Neuronal stem cell (in vitro differentiated cells): ENCODE measurements around the gene RECK. TPM values are rescaled to one million over a fixed set of nuclear protein-coding genes. Genes with fewer than 3 reads are reported as not detected.
"Not testable (repeated sequence)": the region's sequence is repeated elsewhere in the genome, so short reads cannot be mapped to it uniquely, and the experiment has no call there.

Source experiments
- DNase-seq: peaks from one replicate; pipeline ENCODE4 v3.0.0-alpha.2; 2013; ENCODE audit warnings: low spot score
- H2AFZ ChIP-seq: one replicate; pipeline ENCODE4 v1.6.1; 2013; ENCODE audit warnings: mild to moderate bottlenecking, low read length, inconsistent platforms
- H2AK5ac ChIP-seq: 2 replicates; pipeline ENCODE4 v1.6.1; 2013; ENCODE audit warnings: low read depth, mild to moderate bottlenecking, inconsistent platforms, low read length, moderate library complexity, mixed read lengths
- H2BK120ac ChIP-seq: 2 replicates; pipeline ENCODE4 v1.6.1; 2013; ENCODE audit warnings: low read depth, mild to moderate bottlenecking, inconsistent platforms, low read length, moderate library complexity, mixed read lengths
- H2BK12ac ChIP-seq: one replicate; pipeline ENCODE4 v1.6.1; 2013; ENCODE audit warnings: low read length, inconsistent platforms
- H2BK15ac ChIP-seq: 2 replicates; pipeline ENCODE4 v1.6.1; 2013; ENCODE audit warnings: mild to moderate bottlenecking, low read length, inconsistent platforms, mixed read lengths
- H2BK5ac ChIP-seq: one replicate; pipeline ENCODE4 v1.6.1; 2013; ENCODE audit warnings: inconsistent platforms, mild to moderate bottlenecking, low read length, moderate library complexity
- H3K14ac ChIP-seq: one replicate; pipeline ENCODE4 v1.6.1; 2013; ENCODE audit warnings: low read length, inconsistent platforms
- H3K18ac ChIP-seq: 2 replicates; pipeline ENCODE4 v1.6.1; 2013; ENCODE audit warnings: low read length, inconsistent platforms
- H3K23ac ChIP-seq: 2 replicates; pipeline ENCODE4 v1.6.1; 2013; ENCODE audit warnings: low read depth, mild to moderate bottlenecking, mixed read lengths, low read length, inconsistent platforms; ENCODE audit not compliant: poor library complexity
- H3K27ac ChIP-seq: replicated peaks from 3 replicates; pipeline ENCODE4 v1.5.1; 2013; ENCODE audit warnings: low read length, inconsistent platforms
- H3K27me3 ChIP-seq, 3 experiments: 2 replicates each; pipeline ENCODE4 v1.6.1; 2013; ENCODE audit warnings: low read length in 3 of 3, mild to moderate bottlenecking in 2 of 3, inconsistent platforms in 1 of 3, low read depth in 1 of 3, mixed read lengths in 1 of 3, moderate library complexity in 1 of 3; ENCODE audit not compliant: control insufficient read depth in 3 of 3, insufficient read depth in 3 of 3
- H3K36me3 ChIP-seq, 2 donors: replicated peaks in 1 of 2; 2 replicates each; pipeline ENCODE4 v1.6.1; 2013; ENCODE audit warnings: low read length in 2 of 2; ENCODE audit not compliant: control insufficient read depth in 2 of 2, insufficient read depth in 2 of 2
- H3K4ac ChIP-seq: 2 replicates; pipeline ENCODE4 v1.6.1; 2013; ENCODE audit warnings: inconsistent platforms, mild to moderate bottlenecking, low read length, moderate library complexity
- H3K4me1 ChIP-seq, 2 donors: 1 replicate in 1 of 2; 2 replicates in 1 of 2; pipeline ENCODE4 v1.6.1; 2013; ENCODE audit warnings: low read length in 2 of 2, low read depth in 1 of 2; ENCODE audit not compliant: control insufficient read depth in 2 of 2, insufficient read depth in 1 of 2
- H3K4me2 ChIP-seq: one replicate; pipeline ENCODE4 v1.6.1; 2013; ENCODE audit warnings: mild to moderate bottlenecking, low read length, inconsistent platforms; ENCODE audit not compliant: insufficient read depth, poor library complexity, severe bottlenecking
- H3K4me3 ChIP-seq, 2 donors: 2 replicates each; pipeline ENCODE4 v1.5.1; 2013; ENCODE audit warnings: low read length in 2 of 2, mild to moderate bottlenecking in 2 of 2, inconsistent platforms in 1 of 2, moderate library complexity in 1 of 2
- H3K79me1 ChIP-seq: one replicate; pipeline ENCODE4 v1.6.1; 2013; ENCODE audit warnings: low read depth, mild to moderate bottlenecking, inconsistent platforms, low read length, moderate library complexity
- H3K9ac ChIP-seq: one replicate; pipeline ENCODE4 v1.6.1; 2013; ENCODE audit warnings: mild to moderate bottlenecking, low read depth, low read length, inconsistent platforms; ENCODE audit not compliant: poor library complexity
- H3K9me3 ChIP-seq, 2 donors: replicated peaks in 1 of 2; 2 replicates each; pipeline versions ENCODE3 to v1.6.1; 2013; ENCODE audit warnings: low read length in 2 of 2, mild to moderate bottlenecking in 2 of 2, inconsistent platforms in 1 of 2, low read depth in 1 of 2, mixed read lengths in 1 of 2, moderate library complexity in 1 of 2; ENCODE audit not compliant: control insufficient read depth in 2 of 2, insufficient read depth in 1 of 2
- H4K8ac ChIP-seq: one replicate; pipeline ENCODE4 v1.6.1; 2013; ENCODE audit warnings: low read depth, mild to moderate bottlenecking, inconsistent platforms, low read length, moderate library complexity
- H4K91ac ChIP-seq: one replicate; pipeline ENCODE4 v1.6.1; 2013; ENCODE audit warnings: low read length, low read depth, mild to moderate bottlenecking, inconsistent platforms; ENCODE audit not compliant: poor library complexity
- WGBS, 2 donors: extraction: QIAGEN DNeasy Blood & Tissue Kit; methylation state at CpG; one replicate each; pipeline ENCODE4 v1.1.7; 2013; ENCODE audit warnings: missing lambda C conversion rate in 2 of 2, mixed read lengths in 1 of 2; ENCODE audit not compliant: insufficient read length in 2 of 2, insufficient replicate concordance in 1 of 2; ENCODE audit errors: extremely low coverage in 2 of 2; 5-methylcytosine and 5-hydroxymethylcytosine counted together
- polyA plus RNA-seq, 2 experiments: library from polyadenylated mRNA; stranded (reverse); fragments of 200-250 nt; gene quantifications; one replicate each; pipeline ENCODE4 v1.2.3, GENCODE V29; 2013

The RECK gene, protein sequence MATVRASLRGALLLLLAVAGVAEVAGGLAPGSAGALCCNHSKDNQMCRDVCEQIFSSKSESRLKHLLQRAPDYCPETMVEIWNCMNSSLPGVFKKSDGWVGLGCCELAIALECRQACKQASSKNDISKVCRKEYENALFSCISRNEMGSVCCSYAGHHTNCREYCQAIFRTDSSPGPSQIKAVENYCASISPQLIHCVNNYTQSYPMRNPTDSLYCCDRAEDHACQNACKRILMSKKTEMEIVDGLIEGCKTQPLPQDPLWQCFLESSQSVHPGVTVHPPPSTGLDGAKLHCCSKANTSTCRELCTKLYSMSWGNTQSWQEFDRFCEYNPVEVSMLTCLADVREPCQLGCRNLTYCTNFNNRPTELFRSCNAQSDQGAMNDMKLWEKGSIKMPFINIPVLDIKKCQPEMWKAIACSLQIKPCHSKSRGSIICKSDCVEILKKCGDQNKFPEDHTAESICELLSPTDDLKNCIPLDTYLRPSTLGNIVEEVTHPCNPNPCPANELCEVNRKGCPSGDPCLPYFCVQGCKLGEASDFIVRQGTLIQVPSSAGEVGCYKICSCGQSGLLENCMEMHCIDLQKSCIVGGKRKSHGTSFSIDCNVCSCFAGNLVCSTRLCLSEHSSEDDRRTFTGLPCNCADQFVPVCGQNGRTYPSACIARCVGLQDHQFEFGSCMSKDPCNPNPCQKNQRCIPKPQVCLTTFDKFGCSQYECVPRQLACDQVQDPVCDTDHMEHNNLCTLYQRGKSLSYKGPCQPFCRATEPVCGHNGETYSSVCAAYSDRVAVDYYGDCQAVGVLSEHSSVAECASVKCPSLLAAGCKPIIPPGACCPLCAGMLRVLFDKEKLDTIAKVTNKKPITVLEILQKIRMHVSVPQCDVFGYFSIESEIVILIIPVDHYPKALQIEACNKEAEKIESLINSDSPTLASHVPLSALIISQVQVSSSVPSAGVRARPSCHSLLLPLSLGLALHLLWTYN
- 12.2 TPM for polyA plus RNA-seq (2013, experiment 1 of 2)
- polyA plus RNA-seq (2013, experiment 2 of 2): 12.1 TPM

GRCh38 chr9:36036780-36037548 is at the start of gene RECK:
Gene RECK, plus strand, starts transcription at chr9:36036913. Its CDS starts 86 bp downstream, at chr9:36036999.
- H3K23ac ChIP-seq: peak within 1 kb of the TSS; percentile 98
- H3K4me3 ChIP-seq: peak within 1 kb of the TSS; percentile 62 to 90
- H2BK15ac ChIP-seq: no peak within 1 kb of the TSS
- peak within 1 kb of the TSS; percentile 72 for H4K8ac ChIP-seq
- peaks cover 0 to 20% (median 0%) of the 10 kb centered on the region in 3 experiments for H3K27me3 ChIP-seq
- no peak within 1 kb of the TSS for H4K91ac ChIP-seq
- no CpG with 5 or more reads among the region's 77 CpGs for WGBS, 2 donors
- H3K4me2 ChIP-seq: peak within 1 kb of the TSS; percentile 78
- peak within 1 kb of the TSS; percentile 66 for H3K27ac ChIP-seq
- H3K4me1 ChIP-seq: peaks cover 3 to 7% of the 10 kb centered on the region in 2 donors
- H2AFZ ChIP-seq: peak within 1 kb of the TSS; percentile 99
- no peak within 1 kb of the TSS for H2AK5ac ChIP-seq
- H2BK120ac ChIP-seq: peak within 1 kb of the TSS; percentile 44
- peak within 1 kb of the TSS; percentile 98 for H3K9ac ChIP-seq
- peak within 1 kb of the TSS; percentile 97 for H2BK5ac ChIP-seq
- no peaks in the 10 kb centered on the region for H3K79me1 ChIP-seq
- H3K36me3 ChIP-seq: no peaks in the 10 kb centered on the region
- H3K4ac ChIP-seq: no peak within 1 kb of the TSS
- DNase-seq: peak; percentile 85
- peak within 1 kb of the TSS; percentile 94 for H3K18ac ChIP-seq
- peak within 1 kb of the TSS; percentile 77 for H2BK12ac ChIP-seq
- H3K14ac ChIP-seq: no peak within 1 kb of the TSS
- H3K9me3 ChIP-seq: no peaks in the 10 kb centered on the region

DNA sequence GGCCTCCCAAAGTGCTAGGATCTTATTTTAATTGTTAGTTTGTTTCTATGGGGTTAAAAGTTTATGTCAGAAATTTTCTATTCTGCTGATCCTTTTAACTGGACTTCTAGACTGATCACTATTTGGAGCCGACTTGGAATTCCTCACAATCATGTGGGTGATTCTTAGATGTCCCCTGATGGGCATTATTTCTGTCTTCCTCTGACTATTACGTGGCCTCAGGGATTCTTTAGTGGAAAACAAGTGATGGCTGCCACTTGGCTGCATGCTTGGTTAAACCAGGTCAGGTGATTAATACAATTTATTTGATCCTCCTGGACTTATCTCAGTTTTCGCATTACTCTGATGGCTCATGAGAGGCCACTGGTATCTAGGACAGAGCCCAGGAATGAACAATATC is 46.6 kb upstream of the RECK start:
- no peak overlapping the region for H3K4me3 ChIP-seq
- no peak overlapping the region for H2AK5ac ChIP-seq
- no peaks in the 10 kb centered on the region for H3K36me3 ChIP-seq
- peaks cover 0 to 5% (median 0%) of the 10 kb centered on the region in 3 experiments for H3K27me3 ChIP-seq
- H3K4ac ChIP-seq: no peak overlapping the region
- no peak overlapping the region for H2BK5ac ChIP-seq
- no CpG with 5 or more reads among the region's 3 CpGs for WGBS, 2 donors
- no peak overlapping the region for H2BK120ac ChIP-seq
- H3K18ac ChIP-seq: no peak overlapping the region
- H3K9me3 ChIP-seq: no peaks in the 10 kb centered on the region
- no peaks in the 10 kb centered on the region for H3K79me1 ChIP-seq
- H3K23ac ChIP-seq: no peak overlapping the region
- no peak overlapping the region for H2AFZ ChIP-seq
- H4K91ac ChIP-seq: no peak overlapping the region
- no peak overlapping the region for H3K4me2 ChIP-seq
- H3K14ac ChIP-seq: no peak overlapping the region
- no peak overlapping the region for H4K8ac ChIP-seq
- H3K27ac ChIP-seq: no peak overlapping the region
- H2BK15ac ChIP-seq: no peak overlapping the region
- no peaks in the 10 kb centered on the region for H3K4me1 ChIP-seq
- no peak for DNase-seq
- H3K9ac ChIP-seq: no peak overlapping the region
- no peak overlapping the region for H2BK12ac ChIP-seq

- not testable (repeated sequence) for H3K4me1 ChIP-seq, H4K91ac ChIP-seq, H3K9me3 ChIP-seq, H2BK12ac ChIP-seq, H3K79me1 ChIP-seq, H3K36me3 ChIP-seq, H3K4ac ChIP-seq, H2AFZ ChIP-seq, H3K9ac ChIP-seq, H3K27me3 ChIP-seq, H2BK120ac ChIP-seq, H4K8ac ChIP-seq, H3K14ac ChIP-seq, DNase-seq, H3K27ac ChIP-seq, H2BK15ac ChIP-seq, H2AK5ac ChIP-seq, H3K4me2 ChIP-seq, H3K18ac ChIP-seq, H3K23ac ChIP-seq, H3K4me3 ChIP-seq, H2BK5ac ChIP-seq
- WGBS, 2 donors: no CpG with 5 or more reads among the region's 3 CpGs
Observed at GRCh38 chr9:35993136-35993535, 43.6 kb upstream of the RECK start.
